Measurements from ENCODE around the gene GJA3. TPM values are rescaled to one million over a fixed set of nuclear protein-coding genes. Genes with fewer than 3 reads are reported as not detected.

Gene GJA3
- total and polyA plus RNA-seq, 10 of the 15 experiments (the other 5 are each of a cell fraction or from before 2014, with no cell fraction given): 0.03 to 0.11 (median 0.04) TPM; not detected in 5

GRCh38 chr13:20101467-20102316, 59.2 kb downstream of the GJA3 start:
- SMC1A ChIA-PET (ENCODE audit: uncharacterized antibody, unreplicated experiment): no interaction called here

GRCh38 chr13:20099319-20099718, 61.5 kb downstream of the GJA3 start:
- no TSS peak for BruUV-seq (replicated peaks)
- ATAC-seq: no peak
- no peaks in the 10 kb centered on the region for H3K79me2 ChIP-seq (ENCODE audit: control insufficient read depth, insufficient read depth, low read length)
- SMC1A ChIA-PET (ENCODE audit: uncharacterized antibody, unreplicated experiment): no interaction called here
- no peak overlapping the region for H3K9ac ChIP-seq (ENCODE audit: control insufficient read depth, insufficient read depth, low read length)
- no peak overlapping the region for H3K4me2 ChIP-seq (ENCODE audit: control insufficient read depth, insufficient read depth)
- H2AFZ ChIP-seq (ENCODE audit: control insufficient read depth, low read depth, low read length): no peak overlapping the region
- H3K9me3 ChIP-seq (replicated peaks; ENCODE audit: control insufficient read depth, insufficient read depth, low read length): no peaks in the 10 kb centered on the region
- H3K4me1 ChIP-seq (ENCODE audit: control insufficient read depth, insufficient read depth, low read length): no peaks in the 10 kb centered on the region
- FAIRE-seq: no peak
- no peaks in the 10 kb centered on the region for H3K27me3 ChIP-seq (replicated peaks in 1 of 2; ENCODE audit: control insufficient read depth in 2 of 2, insufficient read depth in 2 of 2, low read length in 1 of 2)
- POLR2A ChIA-PET: no interaction called here
- CTCF ChIA-PET: interaction anchor here (0.6 to 1.0 kb wide), 2 partner anchors 9 to 169 kb away, joined by 3 read pairs; no protein-coding TSS in a partner anchor
- no peak for DNase-seq (ENCODE audit: low read depth, low spot score)
- H3K36me3 ChIP-seq (ENCODE audit: control insufficient read depth in 2 of 2, insufficient read depth in 2 of 2, low read length in 1 of 2): no peaks in the 10 kb centered on the region
- RAD21 ChIA-PET (ENCODE audit: unreplicated experiment): no interaction called here
- H3K4me3 ChIP-seq: no peak overlapping the region
- no peaks in the 10 kb centered on the region; the same call in 1 of the 2 replicates for H4K20me1 ChIP-seq (ENCODE audit: control insufficient read depth, insufficient read depth)
- in situ Hi-C loops (cut with MboI): no loop called here
- no peak overlapping the region for H3K27ac ChIP-seq (ENCODE audit: control insufficient read depth, insufficient read depth)
- intact Hi-C loops (cut with micrococcal nuclease; ENCODE audit: unreplicated experiment): no loop called here
- 67% methylated on average over 9 of the region's 9 CpGs for WGBS (ENCODE audit: insufficient coverage, insufficient replicate concordance, low lambda C conversion rate, missing lambda C conversion rate)
- TF ChIP-seq PAX8 (IDR thresholded peaks at IDR 0.05): no peak
- no peak for TF ChIP-seq CHD2 (IDR thresholded peaks at IDR 0.05; ENCODE audit: borderline replicate concordance, low read depth, low read length)
- TF ChIP-seq RFX5 (IDR thresholded peaks at IDR 0.05; ENCODE audit: low read depth, low read length): no peak
- TF ChIP-seq FOS (IDR thresholded peaks at IDR 0.05; ENCODE audit: borderline replicate concordance, extremely low read depth, insufficient read length): no peak
- no peak for TF ChIP-seq CHD1 (IDR thresholded peaks at IDR 0.05; ENCODE audit: low read depth, low read length)
- TF ChIP-seq TCF3 (IDR thresholded peaks at IDR 0.05; ENCODE audit: borderline replicate concordance, insufficient read depth, low read depth, low read length): no peak
- TF ChIP-seq RAD21 (IDR thresholded peaks at IDR 0.05; ENCODE audit: insufficient read depth, low read depth, low read length): no peak
- TF ChIP-seq SMAD1 (IDR thresholded peaks at IDR 0.05; ENCODE audit: low read depth, partially characterized antibody): no peak
- no peak for TF ChIP-seq ZBTB4 (CRISPR knock-in tag; IDR thresholded peaks at IDR 0.05)
- TF ChIP-seq POLR2A (IDR thresholded peaks at IDR 0.05; ENCODE audit: low read depth, low read length): no peak
- no peak for TF ChIP-seq TAF1 (IDR thresholded peaks at IDR 0.05; ENCODE audit: borderline replicate concordance, low read depth, low read length)

More at GRCh38 chr13:20101467-20102316, 59.2 kb downstream of the GJA3 start:
- Histone ChIP-seq H4K20me1 (ENCODE audit: control insufficient read depth, insufficient read depth) (no peaks in the 10 kb centered on the region; the same call in 1 of the 2 replicates), H3K4me1 (ENCODE audit: control insufficient read depth, insufficient read depth, low read length) (no peaks in the 10 kb centered on the region), H3K36me3 (ENCODE audit: control insufficient read depth in 2 of 2, insufficient read depth in 2 of 2, low read length in 1 of 2) (no peaks in the 10 kb centered on the region), H3K27me3 (replicated peaks in 1 of 2; ENCODE audit: control insufficient read depth in 2 of 2, insufficient read depth in 2 of 2, low read length in 1 of 2) (no peaks in the 10 kb centered on the region), H3K9ac (ENCODE audit: control insufficient read depth, insufficient read depth, low read length) (no peak overlapping the region), H3K4me3 (no peak overlapping the region), H3K27ac (ENCODE audit: control insufficient read depth, insufficient read depth) (no peak overlapping the region), H3K4me2 (ENCODE audit: control insufficient read depth, insufficient read depth) (no peak overlapping the region), H3K79me2 (ENCODE audit: control insufficient read depth, insufficient read depth, low read length) (no peaks in the 10 kb centered on the region), H3K9me3 (replicated peaks; ENCODE audit: control insufficient read depth, insufficient read depth, low read length) (no peaks in the 10 kb centered on the region), H2AFZ (ENCODE audit: control insufficient read depth, low read depth, low read length) (no peak overlapping the region)
- ChIA-PET RAD21 (ENCODE audit: unreplicated experiment) (no interaction called here), POLR2A (interaction anchor here (0.6 kb wide), 1 partner anchor 9 kb away, joined by 3 read pairs; no protein-coding TSS in a partner anchor), CTCF (no interaction called here)
- TF ChIP-seq FOXM1 (IDR thresholded peaks at IDR 0.05; ENCODE audit: low read depth, low read length): no peak
- no peak for TF ChIP-seq WRNIP1 (IDR thresholded peaks at IDR 0.05; ENCODE audit: borderline replicate concordance, low read depth, low read length)
- TF ChIP-seq ETV6 (conservative IDR thresholded peaks at IDR 0.05 in 1 of 2, IDR thresholded peaks at IDR 0.05 in 1 of 2; ENCODE audit: borderline replicate concordance in 1 of 2, low read depth in 1 of 2): no peak
- no peak for TF ChIP-seq HDAC2 (IDR thresholded peaks at IDR 0.05)
- no peak for TF ChIP-seq RCOR1 (conservative IDR thresholded peaks at IDR 0.05; ENCODE audit: low read depth, low read length)
- TF ChIP-seq NFYB (IDR thresholded peaks at IDR 0.05; ENCODE audit: insufficient read depth, low read depth, low read length): no peak
- TF ChIP-seq FOS (IDR thresholded peaks at IDR 0.05; ENCODE audit: borderline replicate concordance, extremely low read depth, insufficient read length): no peak
- no peak for TF ChIP-seq FOXK2 (IDR thresholded peaks at IDR 0.05)
- no peak for TF ChIP-seq SREBF1 (IDR thresholded peaks at IDR 0.05; ENCODE audit: low read length)
- TF ChIP-seq NR2F1 (conservative IDR thresholded peaks at IDR 0.05): no peak
- FAIRE-seq (no peak), DNase-seq (ENCODE audit: low read depth, low spot score) (no peak), ATAC-seq (no peak)
- 43% methylated on average over 8 of the region's 8 CpGs for WGBS (ENCODE audit: insufficient coverage, insufficient replicate concordance, low lambda C conversion rate, missing lambda C conversion rate)
- intact Hi-C loops (cut with micrococcal nuclease; ENCODE audit: unreplicated experiment) (no loop called here), in situ Hi-C loops (cut with MboI) (no loop called here)
- no TSS peak for BruUV-seq (replicated peaks)

Data from GM12878 (cell line).